ENCODE results near the gene AHNAK.

DNA sequence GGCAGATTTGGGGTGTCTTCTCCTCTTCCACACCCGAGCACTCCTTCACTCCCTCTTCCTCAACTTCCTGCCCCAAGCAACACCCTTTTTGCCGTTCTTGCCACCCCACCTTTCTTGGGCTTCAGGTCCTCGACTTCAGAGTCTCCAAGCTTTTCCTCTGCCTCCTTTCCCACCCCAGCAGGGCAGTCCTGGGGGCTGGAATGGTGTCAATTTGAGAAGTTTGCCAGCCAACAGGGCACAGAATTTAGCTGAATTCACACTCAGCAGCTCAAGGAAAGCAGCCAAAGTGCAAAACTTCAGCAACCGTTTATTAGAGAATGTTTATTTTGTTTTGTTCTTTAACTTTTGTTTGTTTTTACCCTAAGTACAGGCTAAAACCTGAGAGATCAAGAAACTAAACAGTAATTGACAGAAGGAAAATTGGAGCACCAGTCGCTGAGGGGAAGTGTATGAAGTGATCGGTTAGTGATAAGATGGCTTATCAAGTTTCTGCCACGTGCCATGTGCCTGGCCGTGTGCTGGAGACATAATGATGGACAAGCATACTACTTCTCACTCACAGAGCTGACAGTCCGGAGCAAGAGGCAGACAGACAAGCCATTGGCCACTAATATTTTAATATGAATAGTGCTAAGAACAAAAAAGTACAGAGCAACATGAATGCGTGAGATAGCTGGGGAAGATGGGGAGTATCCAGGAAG lies 44.4 kb downstream of the AHNAK start:
- TF ChIP-seq, protein P1, sequence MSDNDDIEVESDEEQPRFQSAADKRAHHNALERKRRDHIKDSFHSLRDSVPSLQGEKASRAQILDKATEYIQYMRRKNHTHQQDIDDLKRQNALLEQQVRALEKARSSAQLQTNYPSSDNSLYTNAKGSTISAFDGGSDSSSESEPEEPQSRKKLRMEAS (IDR thresholded peaks at IDR 0.05; ENCODE audit: low read depth, low read length): peak; percentile 90
- no peak for TF ChIP-seq POLR2A (IDR thresholded peaks at IDR 0.05; ENCODE audit: extremely low read depth, insufficient read length)
